HEK293 (cell line): ENCODE results near the gene MVK.

Experiments used
- CTCF ChIA-PET: fragments of 350-600 bp; formaldehyde crosslinking; extraction: SDS; loops from one replicate; lab custom pipeline; 2021; ENCODE audit warnings: antibody characterized with exemption; lab: Yijun Ruan, JAX
- POLR2A ChIA-PET: fragments of 300-600 bp; formaldehyde crosslinking; extraction: SDS; loops from one replicate; lab custom pipeline; 2020; ENCODE audit warnings: antibody characterized with exemption, inconsistent platforms; lab: Yijun Ruan, JAX
- H3K27ac ChIP-seq: fragments of 200-500 bp; sonication (Bioruptor generic); 2 replicates; pipeline ENCODE4 v1.5.1; 2014; ENCODE audit warnings: low read depth, low read length, control low read depth, inconsistent platforms; ENCODE audit errors: extremely low read depth
- H3K36me3 ChIP-seq, 2 experiments: fragments of 200-500 bp in 1 of 2; sonication (Bioruptor generic) in 1 of 2; 1 replicate in 1 of 2; 2 replicates in 1 of 2; pipeline ENCODE4 v1.5.1; 2014 to 2017; ENCODE audit warnings: inconsistent platforms in 2 of 2, low read length in 2 of 2; ENCODE audit not compliant: control insufficient read depth in 2 of 2, insufficient read depth in 1 of 2
- H3K4me1 ChIP-seq: fragments of 200-500 bp; sonication (Bioruptor generic); 2 replicates; pipeline ENCODE4 v1.5.1; 2014; ENCODE audit warnings: mild to moderate bottlenecking, low read length, inconsistent platforms; ENCODE audit not compliant: control insufficient read depth, insufficient read depth
- H3K4me3 ChIP-seq: 2 replicates; pipeline ENCODE4 v1.5.1; 2011; ENCODE audit warnings: low read depth, mild to moderate bottlenecking, control low read depth, low read length, moderate library complexity
- H3K9me3 ChIP-seq: fragments of 200-500 bp; sonication (Bioruptor generic); 2 replicates; pipeline ENCODE4 v1.5.1; 2014; ENCODE audit warnings: low read depth, low read length, inconsistent platforms; ENCODE audit not compliant: control insufficient read depth, insufficient read depth
- EGR2 ChIP-seq: fragments of 450-650 bp; formaldehyde crosslinking; IDR thresholded peaks from 2 replicates; pipeline ENCODE4 v1.5.1; 2016; ENCODE audit warnings: low read depth, missing biosample characterization, missing genetic modification characterization
- FEZF1 ChIP-seq: fragments of 450-650 bp; formaldehyde crosslinking; IDR thresholded peaks from 2 replicates; pipeline ENCODE4 v1.5.1; 2016; ENCODE audit warnings: missing biosample characterization, missing genetic modification characterization
- GLI4 ChIP-seq: fragments of 450-650 bp; formaldehyde crosslinking; IDR thresholded peaks from 2 replicates; pipeline ENCODE4 v1.5.1; 2016; ENCODE audit warnings: missing biosample characterization, missing genetic modification characterization
- MZF1 ChIP-seq: fragments of 450-650 bp; formaldehyde crosslinking; IDR thresholded peaks from 2 replicates; pipeline ENCODE4 v1.5.1; 2017; ENCODE audit warnings: missing biosample characterization, missing genetic modification characterization, borderline replicate concordance
- RBAK ChIP-seq: fragments of 450-650 bp; formaldehyde crosslinking; IDR thresholded peaks from 2 replicates; pipeline ENCODE4 v1.5.1; 2016; ENCODE audit warnings: missing biosample characterization, missing genetic modification characterization
- YY1 ChIP-seq: fragments of 450-650 bp; formaldehyde crosslinking; IDR thresholded peaks from 2 replicates; pipeline ENCODE4 v1.5.1; 2018; ENCODE audit warnings: missing biosample characterization, missing genetic modification characterization
- YY2 ChIP-seq: fragments of 450-650 bp; formaldehyde crosslinking; IDR thresholded peaks from 2 replicates; pipeline ENCODE4 v1.5.1; 2016; ENCODE audit warnings: missing biosample characterization, missing genetic modification characterization
- ZNF16 ChIP-seq: fragments of 450-650 bp; formaldehyde crosslinking; IDR thresholded peaks from 2 replicates; pipeline ENCODE4 v1.5.1; 2016; ENCODE audit warnings: low read depth, missing biosample characterization, missing genetic modification characterization
- ZNF37A ChIP-seq: fragments of 450-650 bp; IDR thresholded peaks from 2 replicates; pipeline ENCODE4 v1.5.1; 2018; ENCODE audit warnings: missing biosample characterization, missing genetic modification characterization
- ZNF529 ChIP-seq: fragments of 450-650 bp; formaldehyde crosslinking; IDR thresholded peaks from 2 replicates; pipeline ENCODE4 v1.5.1; 2017; ENCODE audit warnings: missing genetic modification characterization, missing biosample characterization; ENCODE audit not compliant: insufficient replicate concordance
- ZNF596 ChIP-seq: fragments of 450-650 bp; IDR thresholded peaks from 2 replicates; pipeline ENCODE4 v1.5.0; 2018; ENCODE audit warnings: missing biosample characterization, mild to moderate bottlenecking, missing genetic modification characterization, moderate library complexity
- ZNF785 ChIP-seq: fragments of 450-650 bp; formaldehyde crosslinking; IDR thresholded peaks from 2 replicates; pipeline ENCODE4 v1.5.1; 2016; ENCODE audit warnings: missing biosample characterization, missing genetic modification characterization
- TF ChIP-seq, protein P1 (sequence below): fragments of 450-650 bp; formaldehyde crosslinking; IDR thresholded peaks from 2 replicates; pipeline ENCODE4 v1.5.1; 2017; ENCODE audit warnings: missing biosample characterization, missing genetic modification characterization
- TF ChIP-seq, protein P2 (sequence below): fragments of 450-650 bp; formaldehyde crosslinking; IDR thresholded peaks from 2 replicates; pipeline ENCODE4 v1.5.0; 2017; ENCODE audit warnings: missing biosample characterization, missing genetic modification characterization, borderline replicate concordance
- TF ChIP-seq, protein P3 (sequence below): fragments of 450-650 bp; formaldehyde crosslinking; IDR thresholded peaks from 2 replicates; pipeline ENCODE4; 2016; ENCODE audit warnings: missing biosample characterization, missing genetic modification characterization
- TF ChIP-seq, protein P4 (sequence below): fragments of 450-650 bp; formaldehyde crosslinking; conservative IDR thresholded peaks from 2 replicates; pipeline ENCODE4 v1.5.1; 2016; ENCODE audit warnings: low read depth, missing biosample characterization, missing genetic modification characterization
- TF ChIP-seq, protein P5 (sequence below): fragments of 450-650 bp; formaldehyde crosslinking; IDR thresholded peaks from 2 replicates; pipeline ENCODE4 v1.5.1; 2016; ENCODE audit warnings: missing biosample characterization, missing genetic modification characterization
- TF ChIP-seq, protein P6 (sequence below): fragments of 450-650 bp; formaldehyde crosslinking; IDR thresholded peaks from 2 replicates; pipeline ENCODE4 v1.5.1; 2016; ENCODE audit warnings: missing biosample characterization, missing genetic modification characterization
- TF ChIP-seq, protein P7 (sequence below): fragments of 450-650 bp; formaldehyde crosslinking; IDR thresholded peaks from 2 replicates; pipeline ENCODE4 v1.5.1; 2016; ENCODE audit warnings: missing biosample characterization, missing genetic modification characterization

The MVK gene

DNA sequence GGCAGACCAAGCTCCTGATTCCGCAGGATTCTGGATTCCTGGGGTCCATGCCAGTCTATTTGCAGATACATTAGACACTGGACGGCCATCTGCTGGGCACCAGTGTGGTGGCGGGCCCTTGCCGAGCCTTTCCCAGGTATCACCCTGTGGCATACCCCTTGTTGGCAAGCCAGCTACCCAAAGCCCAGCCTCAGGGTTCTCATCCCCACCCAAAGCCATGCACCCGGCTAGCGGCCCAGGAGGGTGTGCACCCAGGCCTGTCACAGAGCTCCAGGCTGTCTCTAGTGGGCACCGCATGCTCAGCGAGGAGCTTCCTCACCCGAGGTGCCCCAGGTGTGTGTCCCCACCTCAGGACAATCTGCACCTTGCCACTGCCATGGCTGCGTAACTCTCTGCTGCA is 14.0 kb upstream of the MVK start:
- ChIA-PET CTCF (interaction anchor here (1.0 to 2.0 kb wide), 2 partner anchors 42 to 218 kb away, joined by 4 to 6 read pairs; no protein-coding TSS in a partner anchor), POLR2A (interaction anchor here (0.9 kb wide), 1 partner anchor 14 kb away, joined by 4 read pairs; the partner anchor contains the start of genes MMAB and MVK)
- H3K4me1 ChIP-seq = no peaks in the 10 kb centered on the region
- TF ChIP-seq, protein P1, sequence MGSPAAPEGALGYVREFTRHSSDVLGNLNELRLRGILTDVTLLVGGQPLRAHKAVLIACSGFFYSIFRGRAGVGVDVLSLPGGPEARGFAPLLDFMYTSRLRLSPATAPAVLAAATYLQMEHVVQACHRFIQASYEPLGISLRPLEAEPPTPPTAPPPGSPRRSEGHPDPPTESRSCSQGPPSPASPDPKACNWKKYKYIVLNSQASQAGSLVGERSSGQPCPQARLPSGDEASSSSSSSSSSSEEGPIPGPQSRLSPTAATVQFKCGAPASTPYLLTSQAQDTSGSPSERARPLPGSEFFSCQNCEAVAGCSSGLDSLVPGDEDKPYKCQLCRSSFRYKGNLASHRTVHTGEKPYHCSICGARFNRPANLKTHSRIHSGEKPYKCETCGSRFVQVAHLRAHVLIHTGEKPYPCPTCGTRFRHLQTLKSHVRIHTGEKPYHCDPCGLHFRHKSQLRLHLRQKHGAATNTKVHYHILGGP (tag by site-specific recombination) = no peak
- TF ChIP-seq, protein P2, sequence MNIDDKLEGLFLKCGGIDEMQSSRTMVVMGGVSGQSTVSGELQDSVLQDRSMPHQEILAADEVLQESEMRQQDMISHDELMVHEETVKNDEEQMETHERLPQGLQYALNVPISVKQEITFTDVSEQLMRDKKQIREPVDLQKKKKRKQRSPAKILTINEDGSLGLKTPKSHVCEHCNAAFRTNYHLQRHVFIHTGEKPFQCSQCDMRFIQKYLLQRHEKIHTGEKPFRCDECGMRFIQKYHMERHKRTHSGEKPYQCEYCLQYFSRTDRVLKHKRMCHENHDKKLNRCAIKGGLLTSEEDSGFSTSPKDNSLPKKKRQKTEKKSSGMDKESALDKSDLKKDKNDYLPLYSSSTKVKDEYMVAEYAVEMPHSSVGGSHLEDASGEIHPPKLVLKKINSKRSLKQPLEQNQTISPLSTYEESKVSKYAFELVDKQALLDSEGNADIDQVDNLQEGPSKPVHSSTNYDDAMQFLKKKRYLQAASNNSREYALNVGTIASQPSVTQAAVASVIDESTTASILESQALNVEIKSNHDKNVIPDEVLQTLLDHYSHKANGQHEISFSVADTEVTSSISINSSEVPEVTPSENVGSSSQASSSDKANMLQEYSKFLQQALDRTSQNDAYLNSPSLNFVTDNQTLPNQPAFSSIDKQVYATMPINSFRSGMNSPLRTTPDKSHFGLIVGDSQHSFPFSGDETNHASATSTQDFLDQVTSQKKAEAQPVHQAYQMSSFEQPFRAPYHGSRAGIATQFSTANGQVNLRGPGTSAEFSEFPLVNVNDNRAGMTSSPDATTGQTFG (tag by site-specific recombination) = no peak
- TF ChIP-seq, protein P3, sequence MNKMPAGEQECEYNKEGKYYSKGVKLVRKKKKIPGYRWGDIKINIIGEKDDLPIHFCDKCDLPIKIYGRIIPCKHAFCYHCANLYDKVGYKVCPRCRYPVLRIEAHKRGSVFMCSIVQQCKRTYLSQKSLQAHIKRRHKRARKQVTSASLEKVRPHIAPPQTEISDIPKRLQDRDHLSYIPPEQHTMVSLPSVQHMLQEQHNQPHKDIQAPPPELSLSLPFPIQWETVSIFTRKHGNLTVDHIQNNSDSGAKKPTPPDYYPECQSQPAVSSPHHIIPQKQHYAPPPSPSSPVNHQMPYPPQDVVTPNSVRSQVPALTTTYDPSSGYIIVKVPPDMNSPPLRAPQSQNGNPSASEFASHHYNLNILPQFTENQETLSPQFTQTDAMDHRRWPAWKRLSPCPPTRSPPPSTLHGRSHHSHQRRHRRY = no peak
- TF ChIP-seq FEZF1 (tag by site-specific recombination) (no peak), EGR2 (tag by site-specific recombination) (no peak), YY2 (tag by site-specific recombination) (no peak), GLI4 (tag by site-specific recombination) (no peak), YY1 (tag by site-specific recombination) (no peak), RBAK (no peak), ZNF785 (no peak), ZNF37A (tag by site-specific recombination) (no peak), ZNF16 (tag by site-specific recombination) (no peak), ZNF529 (tag by site-specific recombination) (no peak), ZNF596 (no peak), MZF1 (tag by site-specific recombination) (no peak)
- TF ChIP-seq, protein P4, sequence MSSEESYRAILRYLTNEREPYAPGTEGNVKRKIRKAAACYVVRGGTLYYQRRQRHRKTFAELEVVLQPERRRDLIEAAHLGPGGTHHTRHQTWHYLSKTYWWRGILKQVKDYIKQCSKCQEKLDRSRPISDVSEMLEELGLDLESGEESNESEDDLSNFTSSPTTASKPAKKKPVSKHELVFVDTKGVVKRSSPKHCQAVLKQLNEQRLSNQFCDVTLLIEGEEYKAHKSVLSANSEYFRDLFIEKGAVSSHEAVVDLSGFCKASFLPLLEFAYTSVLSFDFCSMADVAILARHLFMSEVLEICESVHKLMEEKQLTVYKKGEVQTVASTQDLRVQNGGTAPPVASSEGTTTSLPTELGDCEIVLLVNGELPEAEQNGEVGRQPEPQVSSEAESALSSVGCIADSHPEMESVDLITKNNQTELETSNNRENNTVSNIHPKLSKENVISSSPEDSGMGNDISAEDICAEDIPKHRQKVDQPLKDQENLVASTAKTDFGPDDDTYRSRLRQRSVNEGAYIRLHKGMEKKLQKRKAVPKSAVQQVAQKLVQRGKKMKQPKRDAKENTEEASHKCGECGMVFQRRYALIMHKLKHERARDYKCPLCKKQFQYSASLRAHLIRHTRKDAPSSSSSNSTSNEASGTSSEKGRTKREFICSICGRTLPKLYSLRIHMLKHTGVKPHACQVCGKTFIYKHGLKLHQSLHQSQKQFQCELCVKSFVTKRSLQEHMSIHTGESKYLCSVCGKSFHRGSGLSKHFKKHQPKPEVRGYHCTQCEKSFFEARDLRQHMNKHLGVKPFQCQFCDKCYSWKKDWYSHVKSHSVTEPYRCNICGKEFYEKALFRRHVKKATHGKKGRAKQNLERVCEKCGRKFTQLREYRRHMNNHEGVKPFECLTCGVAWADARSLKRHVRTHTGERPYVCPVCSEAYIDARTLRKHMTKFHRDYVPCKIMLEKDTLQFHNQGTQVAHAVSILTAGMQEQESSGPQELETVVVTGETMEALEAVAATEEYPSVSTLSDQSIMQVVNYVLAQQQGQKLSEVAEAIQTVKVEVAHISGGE = no peak
- TF ChIP-seq, protein P5, sequence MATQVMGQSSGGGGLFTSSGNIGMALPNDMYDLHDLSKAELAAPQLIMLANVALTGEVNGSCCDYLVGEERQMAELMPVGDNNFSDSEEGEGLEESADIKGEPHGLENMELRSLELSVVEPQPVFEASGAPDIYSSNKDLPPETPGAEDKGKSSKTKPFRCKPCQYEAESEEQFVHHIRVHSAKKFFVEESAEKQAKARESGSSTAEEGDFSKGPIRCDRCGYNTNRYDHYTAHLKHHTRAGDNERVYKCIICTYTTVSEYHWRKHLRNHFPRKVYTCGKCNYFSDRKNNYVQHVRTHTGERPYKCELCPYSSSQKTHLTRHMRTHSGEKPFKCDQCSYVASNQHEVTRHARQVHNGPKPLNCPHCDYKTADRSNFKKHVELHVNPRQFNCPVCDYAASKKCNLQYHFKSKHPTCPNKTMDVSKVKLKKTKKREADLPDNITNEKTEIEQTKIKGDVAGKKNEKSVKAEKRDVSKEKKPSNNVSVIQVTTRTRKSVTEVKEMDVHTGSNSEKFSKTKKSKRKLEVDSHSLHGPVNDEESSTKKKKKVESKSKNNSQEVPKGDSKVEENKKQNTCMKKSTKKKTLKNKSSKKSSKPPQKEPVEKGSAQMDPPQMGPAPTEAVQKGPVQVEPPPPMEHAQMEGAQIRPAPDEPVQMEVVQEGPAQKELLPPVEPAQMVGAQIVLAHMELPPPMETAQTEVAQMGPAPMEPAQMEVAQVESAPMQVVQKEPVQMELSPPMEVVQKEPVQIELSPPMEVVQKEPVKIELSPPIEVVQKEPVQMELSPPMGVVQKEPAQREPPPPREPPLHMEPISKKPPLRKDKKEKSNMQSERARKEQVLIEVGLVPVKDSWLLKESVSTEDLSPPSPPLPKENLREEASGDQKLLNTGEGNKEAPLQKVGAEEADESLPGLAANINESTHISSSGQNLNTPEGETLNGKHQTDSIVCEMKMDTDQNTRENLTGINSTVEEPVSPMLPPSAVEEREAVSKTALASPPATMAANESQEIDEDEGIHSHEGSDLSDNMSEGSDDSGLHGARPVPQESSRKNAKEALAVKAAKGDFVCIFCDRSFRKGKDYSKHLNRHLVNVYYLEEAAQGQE (tag by site-specific recombination) = no peak
- TF ChIP-seq, protein P6, sequence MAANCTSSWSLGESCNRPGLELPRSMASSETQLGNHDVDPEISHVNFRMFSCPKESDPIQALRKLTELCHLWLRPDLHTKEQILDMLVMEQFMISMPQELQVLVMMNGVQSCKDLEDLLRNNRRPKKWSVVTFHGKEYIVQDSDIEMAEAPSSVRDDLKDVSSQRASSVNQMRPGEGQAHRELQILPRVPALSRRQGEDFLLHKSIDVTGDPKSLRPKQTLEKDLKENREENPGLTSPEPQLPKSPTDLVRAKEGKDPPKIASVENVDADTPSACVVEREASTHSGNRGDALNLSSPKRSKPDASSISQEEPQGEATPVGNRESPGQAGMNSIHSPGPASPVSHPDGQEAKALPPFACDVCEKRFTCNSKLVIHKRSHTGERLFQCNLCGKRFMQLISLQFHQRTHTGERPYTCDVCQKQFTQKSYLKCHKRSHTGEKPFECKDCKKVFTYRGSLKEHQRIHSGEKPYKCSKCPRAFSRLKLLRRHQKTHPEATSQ (tag by site-specific recombination) = no peak
- TF ChIP-seq, protein P7, sequence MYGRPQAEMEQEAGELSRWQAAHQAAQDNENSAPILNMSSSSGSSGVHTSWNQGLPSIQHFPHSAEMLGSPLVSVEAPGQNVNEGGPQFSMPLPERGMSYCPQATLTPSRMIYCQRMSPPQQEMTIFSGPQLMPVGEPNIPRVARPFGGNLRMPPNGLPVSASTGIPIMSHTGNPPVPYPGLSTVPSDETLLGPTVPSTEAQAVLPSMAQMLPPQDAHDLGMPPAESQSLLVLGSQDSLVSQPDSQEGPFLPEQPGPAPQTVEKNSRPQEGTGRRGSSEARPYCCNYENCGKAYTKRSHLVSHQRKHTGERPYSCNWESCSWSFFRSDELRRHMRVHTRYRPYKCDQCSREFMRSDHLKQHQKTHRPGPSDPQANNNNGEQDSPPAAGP (tag by site-specific recombination) = no peak
- peaks cover 5 to 24% of the 10 kb centered on the region in 2 experiments; a peak in 2 of 3 replicates for H3K36me3 ChIP-seq
- H3K9me3 ChIP-seq = no peaks in the 10 kb centered on the region
- no peak overlapping the region for H3K4me3 ChIP-seq
- no peak overlapping the region for H3K27ac ChIP-seq
